Parathyroid adenoma (tissue), 2 donors: ENCODE data around the gene VSIG10.

ENCODE experiments used
- H2AFZ ChIP-seq: fragments of 300-600 bp; sonication (generic); one replicate; pipeline ENCODE4 v1.7.0; 2017; ENCODE audit warnings: antibody characterized with exemption, mild to moderate bottlenecking
- H3K27ac ChIP-seq: fragments of 300-600 bp; sonication (generic); one replicate; pipeline ENCODE4 v1.7.0; 2017
- H3K27me3 ChIP-seq: fragments of 300-600 bp; sonication (generic); one replicate; pipeline ENCODE4 v1.7.0; 2017; ENCODE audit warnings: low read length; ENCODE audit not compliant: control insufficient read depth, insufficient read depth
- H3K36me3 ChIP-seq: fragments of 300-600 bp; sonication (generic); one replicate; pipeline ENCODE4 v1.7.0; 2017; ENCODE audit warnings: low read length; ENCODE audit not compliant: control insufficient read depth, insufficient read depth
- H3K4me1 ChIP-seq: fragments of 300-600 bp; sonication (generic); one replicate; pipeline ENCODE4 v1.7.0; 2017; ENCODE audit warnings: control low read depth
- H3K4me2 ChIP-seq: fragments of 300-600 bp; sonication (generic); one replicate; pipeline ENCODE4 v1.7.0; 2017; ENCODE audit warnings: low read length
- H3K4me3 ChIP-seq: fragments of 300-600 bp; sonication (generic); one replicate; pipeline ENCODE4 v1.7.0; 2017; ENCODE audit warnings: low read depth, low read length
- H3K79me2 ChIP-seq: fragments of 300-600 bp; sonication (generic); one replicate; pipeline ENCODE4 v1.7.0; 2017; ENCODE audit warnings: control low read depth
- H3K9ac ChIP-seq: fragments of 300-600 bp; sonication (generic); one replicate; pipeline ENCODE4 v1.7.0; 2017; ENCODE audit warnings: mild to moderate bottlenecking
- H3K9me3 ChIP-seq: fragments of 300-600 bp; sonication (generic); one replicate; pipeline ENCODE4 v1.7.0; 2017; ENCODE audit warnings: low read length; ENCODE audit not compliant: control insufficient read depth
- CTCF ChIP-seq: fragments of 300-600 bp; sonication (generic); IDR thresholded peaks from one replicate; pipeline ENCODE4 v1.7.0; 2017; ENCODE audit warnings: antibody characterized with exemption, mild to moderate bottlenecking
- donor health status: primary hyperparathyroidism.

VSIG10 gene

GRCh38 chr12:118044577-118044976, 59.2 kb downstream of the VSIG10 start:
- no peak overlapping the region for H3K4me2 ChIP-seq
- TF ChIP-seq CTCF: no peak
- H3K9ac ChIP-seq: no peak overlapping the region
- no peak overlapping the region for H2AFZ ChIP-seq
- H3K36me3 ChIP-seq: no peaks in the 10 kb centered on the region
- peaks cover 6% of the 10 kb centered on the region for H3K79me2 ChIP-seq
- no peaks in the 10 kb centered on the region for H3K27me3 ChIP-seq
- H3K4me1 ChIP-seq: no peaks in the 10 kb centered on the region
- no peak overlapping the region for H3K27ac ChIP-seq
- H3K4me3 ChIP-seq: no peak overlapping the region
- H3K9me3 ChIP-seq: no peaks in the 10 kb centered on the region

- no peak for TF ChIP-seq CTCF
- H3K27me3 ChIP-seq: no peaks in the 10 kb centered on the region
- no peak overlapping the region for H2AFZ ChIP-seq
- H3K9me3 ChIP-seq: no peaks in the 10 kb centered on the region
- no peak overlapping the region for H3K4me2 ChIP-seq
- no peak overlapping the region for H3K4me3 ChIP-seq
- no peaks in the 10 kb centered on the region for H3K4me1 ChIP-seq
- no peak overlapping the region for H3K9ac ChIP-seq
- H3K36me3 ChIP-seq: no peaks in the 10 kb centered on the region
- peaks cover 6% of the 10 kb centered on the region for H3K79me2 ChIP-seq
- H3K27ac ChIP-seq: no peak overlapping the region
Observed at GRCh38 chr12:118044075-118044474, 59.7 kb downstream of the VSIG10 start.

GRCh38 chr12:118042091-118042490, 61.7 kb downstream of the VSIG10 start:
- Histone ChIP-seq H3K4me1 (no peaks in the 10 kb centered on the region), H2AFZ (no peak overlapping the region), H3K27me3 (no peaks in the 10 kb centered on the region), H3K4me3 (no peak overlapping the region), H3K27ac (no peak overlapping the region), H3K79me2 (no peaks in the 10 kb centered on the region), H3K9ac (no peak overlapping the region), H3K9me3 (no peaks in the 10 kb centered on the region), H3K4me2 (no peak overlapping the region), H3K36me3 (no peaks in the 10 kb centered on the region)
- TF ChIP-seq CTCF: no peak

- Histone ChIP-seq H3K9ac (no peak overlapping the region), H3K36me3 (no peaks in the 10 kb centered on the region), H3K79me2 (no peaks in the 10 kb centered on the region), H3K4me1 (no peaks in the 10 kb centered on the region), H3K4me2 (no peak overlapping the region), H3K27me3 (no peaks in the 10 kb centered on the region), H3K27ac (no peak overlapping the region), H3K4me3 (no peak overlapping the region), H3K9me3 (no peaks in the 10 kb centered on the region), H2AFZ (no peak overlapping the region)
- no peak for TF ChIP-seq CTCF
Observed at GRCh38 chr12:118038137-118038536, 65.7 kb downstream of the VSIG10 start.

- Histone ChIP-seq H3K4me1 (no peaks in the 10 kb centered on the region), H3K36me3 (no peaks in the 10 kb centered on the region), H3K27me3 (no peaks in the 10 kb centered on the region), H2AFZ (no peak overlapping the region), H3K79me2 (no peaks in the 10 kb centered on the region), H3K4me3 (no peak overlapping the region), H3K4me2 (no peak overlapping the region), H3K9me3 (no peaks in the 10 kb centered on the region), H3K27ac (no peak overlapping the region), H3K9ac (no peak overlapping the region)
- TF ChIP-seq CTCF: no peak
Observed at GRCh38 chr12:118036672-118037411, 67.0 kb downstream of the VSIG10 start.
